ENCODE results near the gene NAPSA.

- TF ChIP-seq EP300 (IDR thresholded peaks at IDR 0.05): no peak
- TF ChIP-seq POLR2AphosphoS5 (IDR thresholded peaks at IDR 0.05): peak in 1 of 3 donors; percentile 20
- TF ChIP-seq, protein P1, sequence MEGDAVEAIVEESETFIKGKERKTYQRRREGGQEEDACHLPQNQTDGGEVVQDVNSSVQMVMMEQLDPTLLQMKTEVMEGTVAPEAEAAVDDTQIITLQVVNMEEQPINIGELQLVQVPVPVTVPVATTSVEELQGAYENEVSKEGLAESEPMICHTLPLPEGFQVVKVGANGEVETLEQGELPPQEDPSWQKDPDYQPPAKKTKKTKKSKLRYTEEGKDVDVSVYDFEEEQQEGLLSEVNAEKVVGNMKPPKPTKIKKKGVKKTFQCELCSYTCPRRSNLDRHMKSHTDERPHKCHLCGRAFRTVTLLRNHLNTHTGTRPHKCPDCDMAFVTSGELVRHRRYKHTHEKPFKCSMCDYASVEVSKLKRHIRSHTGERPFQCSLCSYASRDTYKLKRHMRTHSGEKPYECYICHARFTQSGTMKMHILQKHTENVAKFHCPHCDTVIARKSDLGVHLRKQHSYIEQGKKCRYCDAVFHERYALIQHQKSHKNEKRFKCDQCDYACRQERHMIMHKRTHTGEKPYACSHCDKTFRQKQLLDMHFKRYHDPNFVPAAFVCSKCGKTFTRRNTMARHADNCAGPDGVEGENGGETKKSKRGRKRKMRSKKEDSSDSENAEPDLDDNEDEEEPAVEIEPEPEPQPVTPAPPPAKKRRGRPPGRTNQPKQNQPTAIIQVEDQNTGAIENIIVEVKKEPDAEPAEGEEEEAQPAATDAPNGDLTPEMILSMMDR (IDR thresholded peaks at IDR 0.05): peak in 6 of 7 experiments; percentile 18 to 96 (median 83)
- TF ChIP-seq POLR2A (IDR thresholded peaks at IDR 0.05): no peak
Measured at GRCh38 chr19:50357178-50358100, 8.0 kb downstream of the NAPSA start.
